Germinal center (tissue), 1 donor: Measurements from ENCODE around the gene PCDH17.

Experiments
- DNase-seq: peaks from one replicate; pipeline ENCODE4 v3.0.0; 2012; ENCODE audit warnings: mixed read lengths, low spot score

PCDH17 gene

GRCh38 chr13:57739543-57740190 is 108.1 kb downstream of the PCDH17 start:
- DNase-seq, result no peak

- no peak for DNase-seq
Observed at GRCh38 chr13:57740719-57741118, 109.2 kb downstream of the PCDH17 start.

- no peak for DNase-seq
Observed at GRCh38 chr13:57748096-57748495, 116.6 kb downstream of the PCDH17 start.

GRCh38 chr13:57760951-57761350 is 129.4 kb downstream of the PCDH17 start:
- DNase-seq, result no peak

- DNase-seq, result no peak
Observed at GRCh38 chr13:57763689-57764088, 132.1 kb downstream of the PCDH17 start.
